ENCODE data around the gene TRIM50. TPM values are rescaled to one million over a fixed set of nuclear protein-coding genes. Genes with fewer than 3 reads are reported as not detected.
A peak's percentile ranks its signal among the peaks of the same experiment; 100 is the strongest.
"Not testable (repeated sequence)": the region's sequence is repeated elsewhere in the genome, so short reads cannot be mapped to it uniquely, and the experiment has no call there.

The TRIM50 gene
- total and polyA plus RNA-seq, 9 of the 15 experiments (the other 6 are each of a cell fraction or from before 2014, with no cell fraction given): not detected

- H3K9ac ChIP-seq (ENCODE audit: insufficient read depth in 1 of 2, low read depth in 2 of 2, low read length in 2 of 2); H3K4me3 ChIP-seq; H2AFZ ChIP-seq (ENCODE audit: low read depth, low read length); ATAC-seq; BruUV-seq (replicated peaks); POLR2A ChIA-PET; FAIRE-seq; H4K20me1 ChIP-seq (replicated peaks; ENCODE audit: control insufficient read depth, insufficient read depth, low read length); intact Hi-C loops (cut with micrococcal nuclease); H3K9me3 ChIP-seq (replicated peaks; ENCODE audit: control insufficient read depth, insufficient read depth, low read depth, low read length); H3K27ac ChIP-seq (ENCODE audit: extremely low read depth, low read depth, low read length); DNase-seq (ENCODE audit: extremely low read depth in 1 of 4, low spot score in 3 of 4); H3K4me2 ChIP-seq (ENCODE audit: insufficient read depth, low read length); H3K27me3 ChIP-seq (ENCODE audit: control insufficient read depth in 2 of 2, insufficient read depth in 2 of 2, low read length in 2 of 2); in situ Hi-C loops (cut with MboI); CTCF ChIA-PET (ENCODE audit: low intra/inter-chr PET ratio); H3K9me1 ChIP-seq (ENCODE audit: control insufficient read depth, insufficient read depth, low read length); TF ChIP-seq ATF3 (CRISPR knock-in tag; conservative IDR thresholded peaks at IDR 0.05); JUND (tag; IDR thresholded peaks at IDR 0.05; ENCODE audit: borderline replicate concordance, low read depth, low read length): not testable (repeated sequence)
- Histone ChIP-seq H3K36me3 (ENCODE audit: control insufficient read depth, insufficient read depth, low read length) (peaks cover 13% of the 10 kb centered on the region; the same call in 2 of the 3 replicates), H3K79me2 (ENCODE audit: control insufficient read depth, insufficient read depth, low read length) (peaks cover 24% of the 10 kb centered on the region), H3K4me1 (replicated peaks in 1 of 2; ENCODE audit: control insufficient read depth in 2 of 2, insufficient read depth in 2 of 2, low read length in 2 of 2) (peaks cover 4 to 24% of the 10 kb centered on the region in 2 experiments; a peak in 4 of 5 replicates)
- TF ChIP-seq ATF3 (IDR thresholded peaks at IDR 0.05) (peak; percentile 43; the same call in 1 of the 2 replicates), FOSL1 (tag; conservative IDR thresholded peaks at IDR 0.05) (peak; percentile 47; the same call in 1 of the 2 replicates), JUND (IDR thresholded peaks at IDR 0.05; ENCODE audit: borderline replicate concordance, low read depth, low read length) (0 out of 2 replicates have a peak, but pooled peaks have one; percentile 7)
- 38% methylated on average over 5 of the region's 7 CpGs for WGBS (ENCODE audit: insufficient coverage, low coverage, missing lambda C conversion rate)
These were observed 16.5 kb downstream of the TRIM50 start for GRCh38 chr7:73311421-73311820.
